Calu3 (cell line): Measurements from ENCODE around the gene OR10A5. TPM values are rescaled to one million over a fixed set of nuclear protein-coding genes. Genes with fewer than 3 reads are reported as not detected.
"Not testable (repeated sequence)": the region's sequence is repeated elsewhere in the genome, so short reads cannot be mapped to it uniquely, and the experiment has no call there.

Source experiments
- BruUV-seq: library from RNA; stranded (reverse); fragments of 400-500 nt; replicated peaks from 2 replicates; lab custom pipeline; 2021; lab: Mats Ljungman, UMichigan
- CTCF ChIA-PET: fragments of 300-600 bp; sonication (Branson Sonifier 250); formaldehyde crosslinking; loops from one replicate; lab custom pipeline; 2022; ENCODE audit warnings: antibody characterized with exemption; lab: Charles Lee
- DNase-seq: peaks from one replicate; pipeline ENCODE4 v3.0.0; 2022
- H3K27ac Mint-ChIP-seq: one replicate; pipeline ENCODE4 v1.8.0; 2022; ENCODE audit warnings: mixed read lengths; ENCODE audit not compliant: unreplicated experiment
- H3K27me3 Mint-ChIP-seq: one replicate; pipeline ENCODE4 v1.8.0; 2022; ENCODE audit warnings: mixed read lengths; ENCODE audit not compliant: unreplicated experiment
- H3K36me3 Mint-ChIP-seq: one replicate; pipeline ENCODE4 v1.8.0; 2022; ENCODE audit warnings: mild to moderate bottlenecking, moderate library complexity, mixed read lengths; ENCODE audit not compliant: insufficient read depth, unreplicated experiment
- H3K4me1 Mint-ChIP-seq: one replicate; pipeline ENCODE4 v1.8.0; 2022; ENCODE audit warnings: mild to moderate bottlenecking, low read depth, mixed read lengths; ENCODE audit not compliant: unreplicated experiment
- H3K4me3 Mint-ChIP-seq: one replicate; pipeline ENCODE4 v1.8.0; 2022; ENCODE audit warnings: mild to moderate bottlenecking, low read depth, moderate library complexity, mixed read lengths; ENCODE audit not compliant: unreplicated experiment
- H3K9me3 Mint-ChIP-seq: one replicate; pipeline ENCODE4 v1.8.0; 2022; ENCODE audit warnings: low read depth, mixed read lengths; ENCODE audit not compliant: unreplicated experiment
- intact Hi-C: fragments of 100-400 bp; cut with micrococcal nuclease; formaldehyde crosslinking; loops from one replicate; pipeline ENCODE4 v1.10.0; 2022; ENCODE audit not compliant: unreplicated experiment
- total RNA-seq: library from RNA; stranded (reverse); gene quantifications from 2 replicates; pipeline ENCODE4 v1.2.3, GENCODE V29; 2022
- TF ChIP-seq, protein P1 (sequence below): fragments of 200-600 bp; IDR thresholded peaks from one replicate; pipeline ENCODE4 v1.8.0; 2022; ENCODE audit warnings: antibody characterized with exemption; ENCODE audit not compliant: unreplicated experiment

OR10A5 gene
- total RNA-seq, 1 experiment from 2014 or later = not detected

GRCh38 chr11:6841694-6842093 lies 3.8 kb upstream of the OR10A5 start:
- TF ChIP-seq, protein P1, sequence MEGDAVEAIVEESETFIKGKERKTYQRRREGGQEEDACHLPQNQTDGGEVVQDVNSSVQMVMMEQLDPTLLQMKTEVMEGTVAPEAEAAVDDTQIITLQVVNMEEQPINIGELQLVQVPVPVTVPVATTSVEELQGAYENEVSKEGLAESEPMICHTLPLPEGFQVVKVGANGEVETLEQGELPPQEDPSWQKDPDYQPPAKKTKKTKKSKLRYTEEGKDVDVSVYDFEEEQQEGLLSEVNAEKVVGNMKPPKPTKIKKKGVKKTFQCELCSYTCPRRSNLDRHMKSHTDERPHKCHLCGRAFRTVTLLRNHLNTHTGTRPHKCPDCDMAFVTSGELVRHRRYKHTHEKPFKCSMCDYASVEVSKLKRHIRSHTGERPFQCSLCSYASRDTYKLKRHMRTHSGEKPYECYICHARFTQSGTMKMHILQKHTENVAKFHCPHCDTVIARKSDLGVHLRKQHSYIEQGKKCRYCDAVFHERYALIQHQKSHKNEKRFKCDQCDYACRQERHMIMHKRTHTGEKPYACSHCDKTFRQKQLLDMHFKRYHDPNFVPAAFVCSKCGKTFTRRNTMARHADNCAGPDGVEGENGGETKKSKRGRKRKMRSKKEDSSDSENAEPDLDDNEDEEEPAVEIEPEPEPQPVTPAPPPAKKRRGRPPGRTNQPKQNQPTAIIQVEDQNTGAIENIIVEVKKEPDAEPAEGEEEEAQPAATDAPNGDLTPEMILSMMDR = no peak
- Mint-ChIP-seq H3K36me3 (no peaks in the 10 kb centered on the region), H3K4me1 (peaks cover 5% of the 10 kb centered on the region), H3K9me3 (peaks cover 9% of the 10 kb centered on the region), H3K27ac (no peak overlapping the region), H3K4me3 (no peak overlapping the region), H3K27me3 (peaks cover 31% of the 10 kb centered on the region)
- CTCF ChIA-PET = no interaction called here
- intact Hi-C loops = no loop called here
- DNase-seq = no peak
- BruUV-seq = no TSS peak

DNA sequence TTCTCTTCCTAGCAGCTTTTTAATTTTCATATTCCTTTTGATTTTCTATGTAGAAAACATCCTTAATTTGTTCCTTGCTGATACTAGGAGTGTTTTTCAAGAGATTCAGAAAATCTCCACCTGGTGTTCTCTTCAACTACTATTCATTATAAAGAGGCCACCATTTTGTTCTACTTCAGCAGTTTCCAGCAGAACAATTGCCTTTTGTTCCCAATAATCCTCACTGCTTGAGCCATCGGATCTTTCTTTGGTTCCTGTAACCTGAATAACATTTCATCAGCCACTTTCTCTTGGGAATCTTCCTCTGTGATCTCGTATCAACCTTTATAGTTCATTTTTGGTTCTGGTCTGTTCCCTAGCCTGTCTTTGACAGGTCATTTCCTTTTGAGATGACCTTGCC lies 1.8 kb upstream of the OR10A5 start:
- Mint-ChIP-seq H3K36me3 (no peaks in the 10 kb centered on the region), H3K4me3 (no peak overlapping the region), H3K4me1 (peaks cover 5% of the 10 kb centered on the region), H3K27me3 (peaks cover 31% of the 10 kb centered on the region), H3K9me3 (peaks cover 12% of the 10 kb centered on the region), H3K27ac (no peak overlapping the region)
- BruUV-seq = no TSS peak
- no peak for DNase-seq
- CTCF ChIA-PET = no interaction called here
- TF ChIP-seq, protein P1 = no peak
- intact Hi-C loops = no loop called here

- no TSS peak for BruUV-seq
- TF ChIP-seq, protein P1 = no peak
- Mint-ChIP-seq H3K27ac (no peak overlapping the region), H3K9me3 (peaks cover 12% of the 10 kb centered on the region), H3K36me3 (no peaks in the 10 kb centered on the region), H3K27me3 (peaks cover 31% of the 10 kb centered on the region), H3K4me3 (no peak overlapping the region), H3K4me1 (peaks cover 5% of the 10 kb centered on the region)
- DNase-seq = no peak
- CTCF ChIA-PET = no interaction called here
- intact Hi-C loops = no loop called here
Measured at GRCh38 chr11:6844356-6844755, 1.1 kb upstream of the OR10A5 start.

- H3K27me3 Mint-ChIP-seq = peaks cover 10% of the 10 kb centered on the region
- BruUV-seq = no TSS peak
- DNase-seq = no peak
- H3K9me3 Mint-ChIP-seq = peaks cover 19% of the 10 kb centered on the region
- H3K4me3 Mint-ChIP-seq = no peak overlapping the region
- no peaks in the 10 kb centered on the region for H3K36me3 Mint-ChIP-seq
- TF ChIP-seq, protein P1 = no peak
- intact Hi-C loops = no loop called here
- CTCF ChIA-PET = no interaction called here
- H3K27ac Mint-ChIP-seq = no peak overlapping the region
- no peaks in the 10 kb centered on the region for H3K4me1 Mint-ChIP-seq
Measured at GRCh38 chr11:6850526-6850925, 5.0 kb downstream of the OR10A5 start.

DNA sequence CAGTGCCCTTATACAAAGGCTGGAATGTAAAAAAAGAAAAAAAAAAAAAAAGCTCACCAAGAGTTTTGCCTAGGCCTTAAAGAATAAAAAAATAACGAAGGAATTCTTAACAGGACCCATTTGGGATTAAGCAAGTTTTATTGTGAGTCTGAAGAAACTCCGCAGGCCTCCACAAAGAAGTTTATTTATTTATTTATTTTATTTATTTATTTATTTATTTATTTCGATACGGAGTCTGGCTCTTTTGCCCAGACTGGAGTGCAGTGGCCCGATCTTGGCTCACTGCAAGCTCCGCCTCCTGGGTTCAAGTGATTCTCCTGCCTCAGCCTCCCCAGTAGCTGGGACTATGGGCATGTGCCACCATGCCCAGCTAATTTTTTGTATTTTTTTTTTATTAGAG lies 9.3 kb downstream of the OR10A5 start:
- BruUV-seq, H3K27me3 Mint-ChIP-seq: not testable (repeated sequence)
- peaks cover 11% of the 10 kb centered on the region for H3K9me3 Mint-ChIP-seq

More for the DNA sequence above, 9.3 kb downstream of the OR10A5 start:
- intact Hi-C loops, H3K4me1 Mint-ChIP-seq, H3K36me3 Mint-ChIP-seq, H3K4me3 Mint-ChIP-seq, H3K27ac Mint-ChIP-seq, DNase-seq, CTCF ChIA-PET: not testable (repeated sequence)
